HCT116 (cell line): ENCODE measurements around the gene ADCY2.

ENCODE experiments used
- CTCF ChIP-seq, 3 experiments: fragments of 200-600 bp in 1 of 3; sonication (generic) in 1 of 3; IDR thresholded peaks in 2 of 3; conservative IDR thresholded peaks in 1 of 3; 2 replicates each; pipeline ENCODE4 v1.5.1; 2012 to 2017; ENCODE audit warnings: low read depth in 2 of 3, low read length in 2 of 3, antibody characterized with exemption in 1 of 3, borderline replicate concordance in 1 of 3, control low read depth in 1 of 3, mild to moderate bottlenecking in 1 of 3, mixed read lengths in 1 of 3, mixed run types in 1 of 3, moderate library complexity in 1 of 3; ENCODE audit not compliant: insufficient read depth in 1 of 3
- EZH2 ChIP-seq: fragments of 200-600 bp; sonication (generic); IDR thresholded peaks from 2 replicates; pipeline ENCODE4 v1.6.1; 2017; ENCODE audit warnings: antibody characterized with exemption, mixed run types
- POLR2A ChIP-seq: IDR thresholded peaks from 2 replicates; pipeline ENCODE4 v1.7.0; 2011; ENCODE audit warnings: borderline replicate concordance; ENCODE audit not compliant: insufficient read depth, insufficient read length; ENCODE audit errors: extremely low read depth
- POLR2AphosphoS5 ChIP-seq: IDR thresholded peaks from 2 replicates; pipeline ENCODE4 v1.6.1; 2011; ENCODE audit warnings: mild to moderate bottlenecking, low read depth, low read length, moderate library complexity
- RAD21 ChIP-seq: IDR thresholded peaks from 2 replicates; pipeline ENCODE4 v1.6.1; 2012; ENCODE audit warnings: low read depth, mild to moderate bottlenecking
- TF ChIP-seq, protein P1 (sequence below): IDR thresholded peaks from 2 replicates; pipeline ENCODE4 v1.6.1; 2012

- TF ChIP-seq, protein P1, sequence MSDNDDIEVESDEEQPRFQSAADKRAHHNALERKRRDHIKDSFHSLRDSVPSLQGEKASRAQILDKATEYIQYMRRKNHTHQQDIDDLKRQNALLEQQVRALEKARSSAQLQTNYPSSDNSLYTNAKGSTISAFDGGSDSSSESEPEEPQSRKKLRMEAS: no peak
- TF ChIP-seq CTCF (IDR thresholded peaks at IDR 0.05 in 2 of 3, conservative IDR thresholded peaks at IDR 0.05 in 1 of 3; ENCODE audit: borderline replicate concordance in 1 of 3, insufficient read depth in 1 of 3, low read depth in 2 of 3, low read length in 2 of 3): no peak
- TF ChIP-seq POLR2AphosphoS5: no peak
- TF ChIP-seq POLR2A: no peak
- no peak for TF ChIP-seq EZH2
- no peak for TF ChIP-seq RAD21
Measured at GRCh38 chr5:7610531-7611177, 214.7 kb downstream of the ADCY2 start.
